ENCODE data around the gene HRH3.
A peak's percentile ranks its signal among the peaks of the same experiment; 100 is the strongest.

HRH3 gene

DNA sequence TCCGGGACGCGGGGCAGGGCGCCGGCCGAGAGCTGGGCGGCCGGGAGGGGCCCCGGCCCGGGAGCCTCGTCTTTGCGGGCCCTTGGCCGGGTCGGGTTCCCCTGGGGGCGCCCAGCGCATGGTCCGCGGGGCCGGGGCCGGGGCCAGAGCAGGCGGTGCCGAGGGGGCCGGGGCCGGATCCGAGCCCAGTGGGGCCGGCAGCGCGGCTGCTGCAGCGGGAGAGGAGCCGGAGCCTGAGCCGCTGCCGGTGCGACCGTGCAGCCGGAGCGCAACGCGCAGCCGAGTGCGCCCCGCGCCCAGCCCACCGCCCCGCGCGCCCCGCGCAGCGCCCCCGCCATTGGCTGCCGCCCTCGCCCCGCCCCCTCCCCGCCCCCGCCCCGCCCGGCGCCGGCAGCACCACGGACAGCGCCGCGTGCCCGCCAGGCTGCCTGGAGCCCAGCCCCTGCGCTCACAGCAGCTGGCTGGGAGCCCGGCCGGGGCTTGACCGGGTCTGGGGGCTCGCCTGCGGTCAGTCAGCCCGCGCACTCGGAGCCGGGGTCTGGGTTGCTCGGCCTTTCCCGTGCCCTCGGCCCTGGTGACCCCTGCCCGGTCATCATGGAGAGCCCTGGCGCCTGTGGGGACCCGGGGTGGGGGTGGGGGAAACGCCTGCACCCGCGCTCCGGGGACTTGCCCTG lies at the start of gene HRH3:
Gene HRH3, minus strand, starts transcription at position 287 of the 674 bp plus-strand sequence. CDS start 308 bp downstream, outside the sequence.
- DNase-seq (ENCODE audit: low spot score): peak; percentile 89

DNA sequence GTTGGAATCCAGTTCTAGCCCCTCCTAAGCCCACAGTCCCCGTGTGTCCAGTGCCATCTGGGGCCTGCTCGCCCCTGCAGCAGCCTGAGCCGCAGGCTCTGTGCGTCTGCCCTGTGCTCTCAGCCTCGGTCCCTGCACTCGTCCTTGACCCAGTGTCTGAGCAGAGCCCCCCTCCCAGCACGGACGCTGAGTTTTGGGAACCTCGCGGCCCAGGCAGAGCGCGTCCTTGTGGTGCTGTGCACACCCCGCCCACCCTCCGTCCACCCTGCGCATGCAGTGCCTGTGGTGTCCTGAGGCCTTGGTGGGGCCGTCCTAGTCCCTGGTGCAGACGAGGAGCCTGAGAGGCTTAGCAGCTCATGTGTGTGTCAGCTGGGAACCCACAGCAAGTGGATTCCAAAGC lies 49.8 kb upstream of the HRH3 start:
- no peak for DNase-seq (ENCODE audit: low spot score)

DNA sequence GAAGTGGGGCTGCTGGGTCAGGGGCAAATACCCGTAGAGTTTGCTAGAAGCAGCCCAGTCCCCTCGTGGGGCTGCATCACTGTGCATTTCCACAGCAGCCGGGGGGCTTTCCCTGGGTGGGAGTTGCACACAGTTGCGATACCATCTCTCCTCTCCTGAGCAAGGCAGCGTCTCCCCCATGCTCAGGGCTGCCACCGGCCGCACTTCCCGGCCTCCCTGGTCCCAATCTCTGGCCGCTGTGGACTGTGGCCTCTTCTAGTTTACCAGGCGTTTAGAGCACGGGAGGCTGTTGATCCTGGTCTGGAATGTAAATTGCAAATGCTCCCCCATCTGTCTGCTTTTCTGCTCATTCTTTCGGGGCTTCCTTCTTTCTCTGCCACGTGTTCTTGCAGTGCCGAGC lies 49.3 kb upstream of the HRH3 start:
- no peak for DNase-seq (ENCODE audit: low spot score)

DNA sequence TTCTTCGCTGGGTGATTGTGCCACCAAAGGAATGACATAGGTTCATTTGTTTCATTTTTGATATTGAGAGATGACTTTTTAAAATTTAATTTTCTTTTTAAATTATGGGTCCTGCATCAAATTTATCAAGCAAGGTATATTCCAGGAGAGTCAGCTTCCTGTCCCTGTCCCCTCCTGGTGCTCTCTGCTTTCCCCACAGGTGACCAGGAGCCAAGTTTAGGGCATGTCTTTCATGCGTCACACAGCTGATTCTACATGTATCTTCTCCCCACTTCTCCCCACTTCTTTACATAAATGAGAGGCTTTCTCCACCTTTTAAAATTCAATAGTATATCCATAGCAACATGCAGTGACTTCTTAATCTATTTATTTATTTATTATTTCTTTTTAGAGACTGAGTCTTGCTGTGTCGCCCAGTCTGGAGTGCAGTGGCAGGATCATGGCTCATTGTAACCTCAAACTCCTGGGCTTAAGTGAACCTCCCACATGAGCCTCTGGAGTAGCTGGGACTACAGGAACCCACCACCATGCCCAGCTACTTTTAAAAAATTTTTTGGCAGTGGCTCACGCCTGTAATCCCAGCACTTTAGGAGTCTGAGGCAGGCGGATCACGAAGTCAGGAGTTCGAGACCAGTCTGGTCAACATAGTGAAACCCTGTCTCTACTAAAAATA lies 48.3 kb upstream of the HRH3 start:
- DNase-seq (ENCODE audit: low spot score): no peak

GRCh38 chr20:62267543-62267942 lies 47.5 kb upstream of the HRH3 start:
- no peak for DNase-seq (ENCODE audit: low spot score)

DNA sequence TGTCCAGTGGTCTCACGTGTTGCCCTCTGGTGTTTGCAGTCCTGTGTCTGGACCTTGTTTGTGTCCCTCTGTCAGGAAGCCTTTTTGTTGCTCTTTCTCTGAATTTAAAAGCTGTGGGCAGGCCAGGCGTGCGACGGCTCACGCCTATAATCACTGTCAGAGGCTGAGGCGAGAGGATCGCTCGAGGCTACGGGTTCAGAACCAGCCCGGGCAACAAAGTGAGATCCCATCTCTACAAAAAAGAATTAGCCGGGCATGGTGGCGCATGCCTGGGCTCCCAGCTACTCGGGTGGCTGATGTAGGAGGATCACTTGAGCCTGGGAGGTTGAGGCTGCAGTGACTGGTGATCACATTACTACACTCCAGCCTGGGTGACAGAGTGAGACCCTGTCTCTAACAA lies 46.8 kb upstream of the HRH3 start:
- no peak for DNase-seq (ENCODE audit: low spot score)

GRCh38 chr20:62266340-62266739 lies 46.3 kb upstream of the HRH3 start:
- DNase-seq (ENCODE audit: low spot score): no peak

GRCh38 chr20:62265365-62265764 lies 45.3 kb upstream of the HRH3 start:
- DNase-seq (ENCODE audit: low spot score): no peak

DNA sequence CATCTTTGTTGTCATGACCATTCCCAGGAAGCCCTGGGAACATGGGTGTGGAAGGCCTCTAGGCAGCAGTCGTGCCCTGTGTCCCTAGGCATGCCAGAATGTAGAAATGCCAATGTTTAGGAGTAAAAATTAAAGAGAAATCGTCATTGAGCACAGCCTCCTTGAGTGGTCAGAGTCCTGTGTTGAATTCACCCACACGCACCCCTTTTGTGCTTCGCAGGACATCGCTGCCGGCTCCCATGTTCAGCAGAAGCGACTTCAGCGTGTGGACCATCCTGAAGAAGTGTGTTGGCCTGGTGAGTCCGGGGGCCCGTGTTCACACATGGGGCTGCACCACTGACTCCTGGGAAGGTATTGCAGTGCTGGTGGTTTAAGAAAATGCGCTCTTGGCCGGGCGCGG lies 43.3 kb upstream of the HRH3 start:
- no peak for DNase-seq (ENCODE audit: low spot score)

DNA sequence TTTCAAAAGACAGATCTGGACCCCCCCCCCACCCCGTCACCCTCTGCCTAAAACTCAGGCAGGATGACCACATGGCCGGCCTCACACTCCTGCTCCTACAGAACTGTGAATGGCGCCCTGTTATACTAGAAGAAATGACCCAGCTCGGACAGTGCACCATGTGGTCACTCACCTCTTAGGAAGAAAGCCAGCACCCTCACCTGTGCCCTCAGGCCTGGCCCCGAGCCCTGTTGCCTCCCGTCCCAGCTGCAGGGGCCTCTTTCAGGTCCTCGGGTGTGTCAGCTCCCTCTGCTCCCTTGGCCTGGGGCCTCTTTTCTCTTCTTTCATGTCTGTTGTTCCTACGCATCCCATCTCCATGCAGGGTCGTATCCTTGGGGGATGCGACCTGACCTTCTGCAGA lies 42.0 kb upstream of the HRH3 start:
- DNase-seq (ENCODE audit: low spot score): no peak

GRCh38 chr20:62259294-62259565 lies 39.2 kb upstream of the HRH3 start:
- DNase-seq (ENCODE audit: low spot score): no peak

DNA sequence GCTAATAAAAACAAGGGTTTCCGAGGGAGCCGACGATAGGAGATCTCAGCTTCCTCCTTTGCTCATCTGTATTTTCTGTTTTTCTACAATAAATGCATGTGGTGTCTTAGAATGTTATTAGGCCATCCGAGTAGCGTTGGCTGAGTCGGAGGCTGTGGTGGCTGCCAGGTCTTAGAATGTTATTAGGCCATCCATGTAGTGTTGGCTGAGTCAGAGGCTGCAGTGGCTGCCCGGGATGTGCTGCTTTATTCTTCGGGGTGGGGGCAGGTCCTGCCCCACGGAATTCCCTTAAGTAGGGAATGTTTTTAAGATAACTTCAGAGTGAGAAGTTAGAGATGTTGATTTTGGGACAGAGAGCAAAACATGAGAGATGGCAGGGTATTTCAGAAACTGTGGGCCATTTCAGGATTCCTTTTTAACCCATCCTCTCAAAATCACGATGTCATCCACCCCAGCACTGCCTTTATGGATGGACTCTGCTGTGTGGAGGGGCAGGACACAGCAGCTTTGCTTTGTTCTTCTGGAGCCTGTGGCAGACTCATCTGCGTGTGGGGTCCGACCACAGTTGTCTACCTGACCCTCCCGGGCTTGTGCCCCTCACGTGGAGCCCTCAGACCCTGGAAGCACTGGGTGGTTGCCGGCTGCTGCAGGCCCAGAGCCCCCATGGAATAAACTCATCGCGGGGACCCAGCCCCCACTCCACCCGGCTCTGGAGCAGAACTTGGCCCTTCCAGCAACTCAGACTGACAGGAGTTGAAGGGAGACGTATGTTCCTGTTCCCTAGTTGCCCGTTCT lies 38.6 kb upstream of the HRH3 start:
- peak; percentile 89 for DNase-seq (ENCODE audit: low spot score)

- DNase-seq (ENCODE audit: low spot score): no peak
Measured at GRCh38 chr20:62255976-62256375, 35.9 kb upstream of the HRH3 start.

DNA sequence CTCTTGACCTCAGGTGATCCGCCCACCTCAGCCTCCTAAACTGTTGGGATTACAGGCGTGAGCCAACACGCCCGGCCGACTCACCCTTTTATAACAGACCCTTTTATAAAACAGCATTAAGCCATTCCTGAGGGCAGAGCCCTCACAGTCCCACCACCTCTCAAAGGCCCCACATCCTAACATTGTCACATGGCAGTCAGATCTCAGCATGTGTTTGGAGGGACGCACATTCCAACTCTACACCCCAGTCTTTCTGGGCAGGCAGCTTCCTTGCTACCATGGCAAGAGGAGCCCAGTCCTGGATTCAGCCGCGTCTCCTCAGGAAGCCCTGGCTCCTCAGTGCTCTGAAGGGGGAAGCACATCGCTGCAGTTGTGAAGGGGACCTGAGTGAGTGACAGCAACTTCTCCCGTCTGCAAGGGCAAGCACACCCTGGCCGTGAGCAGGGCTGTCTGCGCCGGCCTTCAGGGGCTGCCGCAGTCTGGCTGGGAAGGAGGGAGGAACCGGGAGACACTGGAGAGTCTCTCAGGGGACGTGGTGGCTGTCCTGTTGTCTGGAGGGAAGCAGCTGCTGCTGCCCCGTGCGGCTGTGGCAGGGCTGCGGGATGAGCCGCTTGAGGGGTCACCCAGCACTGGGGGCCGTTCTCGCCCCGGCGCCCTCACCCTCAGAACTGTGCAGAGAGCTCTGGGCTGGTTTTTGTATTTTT lies 34.1 kb upstream of the HRH3 start:
- no peak for DNase-seq (ENCODE audit: low spot score)

GRCh38 chr20:62253398-62253797 lies 33.3 kb upstream of the HRH3 start:
- DNase-seq (ENCODE audit: low spot score): no peak

GRCh38 chr20:62252342-62252966 lies 32.4 kb upstream of the HRH3 start:
- DNase-seq (ENCODE audit: low spot score): peak; percentile 50

DNA sequence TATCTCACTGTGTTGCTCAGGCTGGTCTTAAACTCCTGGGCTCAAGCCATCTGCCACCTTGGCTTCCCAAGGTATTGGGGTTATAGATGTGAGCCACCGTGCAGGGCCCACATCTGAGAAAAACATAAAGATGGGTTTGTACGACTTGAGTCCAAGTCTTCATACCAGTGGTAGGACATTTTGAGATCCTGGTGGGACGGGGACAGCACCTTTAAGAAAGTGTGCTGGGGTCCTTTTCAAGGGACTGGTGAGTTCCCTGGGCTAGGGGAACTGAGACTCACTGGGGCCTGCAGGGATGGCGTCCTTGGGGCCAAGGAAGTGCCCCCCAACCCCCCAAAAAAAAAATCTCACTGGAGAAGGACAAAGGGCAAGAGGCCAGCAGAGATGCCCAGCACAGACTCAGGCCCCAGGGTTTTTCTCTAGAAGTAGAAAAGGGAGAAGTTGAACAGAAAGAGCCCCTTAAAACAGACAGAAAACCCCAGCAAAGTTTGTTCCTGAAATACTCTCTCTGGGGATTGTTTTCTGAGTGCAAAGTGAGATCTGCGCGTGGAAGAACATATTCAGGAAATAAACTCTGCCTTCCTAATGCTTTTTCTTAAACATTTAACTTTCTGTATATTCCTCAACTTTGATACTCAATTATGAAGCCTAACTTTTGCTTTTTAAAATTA lies 28.9 kb upstream of the HRH3 start:
- DNase-seq (ENCODE audit: low spot score): no peak

GRCh38 chr20:62246872-62247652 lies 27.0 kb upstream of the HRH3 start:
- DNase-seq (ENCODE audit: low spot score): no peak

DNA sequence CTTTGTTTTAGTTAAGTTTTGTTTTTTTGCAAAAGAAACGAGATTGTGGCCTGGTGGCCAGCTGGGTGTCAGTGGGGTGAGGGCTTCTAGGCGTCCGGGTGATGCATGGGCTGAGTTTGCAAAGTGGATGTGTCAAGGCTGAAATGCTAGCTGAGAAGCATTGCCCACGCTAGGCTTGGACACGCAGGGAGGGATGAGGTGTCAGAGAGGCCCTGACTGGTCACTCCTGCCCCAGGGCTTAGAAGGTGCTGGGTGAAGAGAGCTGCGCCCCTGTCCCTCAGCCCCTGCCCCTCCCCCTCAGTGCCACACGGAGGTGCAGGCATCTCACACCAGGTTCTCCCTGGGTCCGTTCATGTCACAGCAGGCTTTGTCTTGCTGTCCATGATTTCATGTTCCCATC lies 26.4 kb upstream of the HRH3 start:
- DNase-seq (ENCODE audit: low spot score): no peak

DNA sequence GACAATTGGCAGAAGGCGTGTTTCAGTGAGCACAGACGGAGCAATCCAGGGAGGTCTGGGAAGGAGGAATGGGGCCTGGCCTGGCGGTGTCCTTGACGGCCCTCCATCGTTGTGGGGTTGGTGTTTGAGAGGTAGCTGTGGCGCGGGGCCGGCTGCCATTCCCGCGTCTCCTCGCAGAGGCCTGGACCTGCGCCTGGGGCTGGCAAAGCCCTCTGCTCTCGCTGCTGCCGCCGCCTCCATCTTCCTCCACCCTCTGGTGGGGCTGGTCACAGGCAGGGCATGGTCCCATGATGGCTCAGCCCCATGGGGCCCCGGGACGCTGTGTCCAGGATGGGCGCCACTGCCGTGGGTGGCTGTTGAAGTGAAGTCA lies 25.8 kb upstream of the HRH3 start:
- DNase-seq (ENCODE audit: low spot score): no peak

DNA sequence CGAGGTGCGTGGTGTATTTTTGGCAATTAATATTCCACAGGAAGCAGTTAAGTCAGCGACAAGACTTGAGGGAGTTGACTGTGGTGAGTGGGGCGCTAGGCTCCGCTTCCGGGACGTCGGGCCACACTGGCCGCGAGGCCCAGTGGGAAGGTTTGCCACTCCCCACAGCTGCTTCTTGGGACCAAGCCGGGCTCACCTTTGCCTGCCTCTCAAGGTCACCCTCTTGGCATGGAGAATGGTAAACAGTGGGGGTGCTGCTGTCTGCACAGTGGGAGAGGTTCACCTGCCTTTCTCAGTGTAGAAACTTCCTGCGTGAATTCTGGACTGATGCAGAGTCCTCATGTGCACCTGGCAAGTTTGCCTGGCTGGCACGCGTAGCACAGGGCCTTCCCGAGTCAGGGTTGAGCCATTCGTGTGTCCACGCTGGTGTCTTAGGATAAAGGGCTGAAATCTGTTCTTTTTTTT lies 24.6 kb upstream of the HRH3 start:
- DNase-seq (ENCODE audit: low spot score): no peak
